GM23338 (cell line): ENCODE data around the gene MPV17.

Experiments
- CREB1 ChIP-seq: fragments of 250-450 bp; sonication (Bioruptor Pico); IDR thresholded peaks from 2 replicates; pipeline ENCODE4 v1.5.0; 2020; ENCODE audit warnings: low read depth, mild to moderate bottlenecking, moderate library complexity
- CTCF ChIP-seq, 2 experiments: fragments of 200-600 bp in 1 of 2; sonication (generic) in 1 of 2; conservative IDR thresholded peaks; 2 replicates each; pipeline versions ENCODE4 v1.5.1 to v1.6.1; 2016 to 2017; ENCODE audit warnings: antibody characterized with exemption in 2 of 2, low read depth in 2 of 2, mild to moderate bottlenecking in 2 of 2, moderate library complexity in 1 of 2
- EZH2 ChIP-seq: fragments of 200-600 bp; sonication (generic); IDR thresholded peaks from one replicate; pipeline ENCODE4 v1.8.0; 2017; ENCODE audit warnings: antibody characterized with exemption, mild to moderate bottlenecking, low read depth; ENCODE audit not compliant: unreplicated experiment
- EZH2phosphoT487 ChIP-seq: fragments of 200-600 bp; sonication (generic); IDR thresholded peaks from one replicate; pipeline ENCODE4 v1.8.1; 2018; ENCODE audit warnings: antibody characterized with exemption; ENCODE audit not compliant: unreplicated experiment
- JUNB ChIP-seq: IDR thresholded peaks from one replicate; pipeline ENCODE4 v1.6.1; 2016; ENCODE audit warnings: antibody characterized with exemption; ENCODE audit not compliant: unreplicated experiment
- POLR2AphosphoS5 ChIP-seq: IDR thresholded peaks from 2 replicates; pipeline ENCODE4 v1.6.1; 2016; ENCODE audit warnings: antibody characterized with exemption, low read depth
- ZNF331 ChIP-seq: fragments of 250-450 bp; sonication (Bioruptor Pico); IDR thresholded peaks from 2 replicates; pipeline ENCODE4 v1.5.0; 2020; ENCODE audit warnings: low read depth, mild to moderate bottlenecking, moderate library complexity

GRCh38 chr2:27363933-27364332 lies 41.0 kb upstream of the MPV17 start:
- no peak for TF ChIP-seq CTCF (conservative IDR thresholded peaks at IDR 0.05; ENCODE audit: low read depth in 2 of 2)
- no peak for TF ChIP-seq CREB1 (CRISPR knock-in tag)
- no peak for TF ChIP-seq POLR2AphosphoS5
- TF ChIP-seq EZH2phosphoT487: no peak
- TF ChIP-seq ZNF331 (CRISPR knock-in tag): no peak
- no peak for TF ChIP-seq JUNB
- TF ChIP-seq EZH2: no peak
